ENCODE data around the gene DNAH1.

- no peak for TF ChIP-seq CTCF (IDR thresholded peaks at IDR 0.05)
- TF ChIP-seq POLR2A (IDR thresholded peaks at IDR 0.05) = no peak
Observed at GRCh38 chr3:52405066-52405465, 88.9 kb downstream of the DNAH1 start.

Data from testis (tissue), 2 donors.